Breast epithelium (tissue), 3 donors: ENCODE measurements around the gene GZMH.

Experiments
- CTCF ChIP-seq, 3 donors: fragments of 450-650 bp; IDR thresholded peaks; one replicate each; pipeline ENCODE4 v1.5.1; 2016 to 2017; ENCODE audit warnings: antibody characterized with exemption in 3 of 3, mild to moderate bottlenecking in 3 of 3, moderate library complexity in 3 of 3
- POLR2A ChIP-seq: fragments of 450-650 bp; IDR thresholded peaks from one replicate; pipeline ENCODE4 v1.6.1; 2016; ENCODE audit warnings: antibody characterized with exemption, mild to moderate bottlenecking, moderate library complexity

GRCh38 chr14:24633353-24633752 is 23.9 kb upstream of the GZMH start:
- TF ChIP-seq POLR2A (no peak), CTCF (IDR thresholded peaks at IDR 0.05) (no peak)
